T-helper 2 cell (primary cell): ENCODE measurements around the gene NBEAL2.

Experiments
- DNase-seq, 5 experiments: peaks; one replicate each; pipeline versions ENCODE4 v3.0.0 to v3.0.0-alpha.2; 2012 to 2022

Gene NBEAL2

GRCh38 chr3:47002171-47003055 lies 22.9 kb downstream of the NBEAL2 start:
- peak in 1 of 5 experiments; percentile 8 for DNase-seq

- DNase-seq: peak in 1 of 5 experiments; percentile 7
Measured at GRCh38 chr3:47003056-47003410, 23.6 kb downstream of the NBEAL2 start.

- DNase-seq: no peak
Measured at GRCh38 chr3:47003461-47004368, 24.2 kb downstream of the NBEAL2 start.

GRCh38 chr3:47004369-47005211 lies 25.1 kb downstream of the NBEAL2 start:
- no peak for DNase-seq

GRCh38 chr3:47005212-47006144 lies 26.0 kb downstream of the NBEAL2 start:
- DNase-seq: no peak

- DNase-seq: no peak
Measured at GRCh38 chr3:47006145-47006651, 26.7 kb downstream of the NBEAL2 start.

- DNase-seq: no peak
Measured at GRCh38 chr3:47007001-47007400, 27.5 kb downstream of the NBEAL2 start.

GRCh38 chr3:47007482-47008233 lies 28.2 kb downstream of the NBEAL2 start:
- no peak for DNase-seq

- no peak for DNase-seq
Measured at GRCh38 chr3:47008234-47008796, 28.8 kb downstream of the NBEAL2 start.

- DNase-seq: no peak
Measured at GRCh38 chr3:47008851-47009224, 29.4 kb downstream of the NBEAL2 start.

GRCh38 chr3:47009225-47010110 lies 30.0 kb downstream of the NBEAL2 start:
- peak in 4 of 5 experiments; percentile 59 to 70 (median 62) for DNase-seq

- DNase-seq: no peak
Measured at GRCh38 chr3:47010111-47010712, 30.7 kb downstream of the NBEAL2 start.

- DNase-seq: no peak
Measured at GRCh38 chr3:47010910-47011309, 31.4 kb downstream of the NBEAL2 start.

- DNase-seq: no peak
Measured at GRCh38 chr3:47011371-47011770, 31.9 kb downstream of the NBEAL2 start.

GRCh38 chr3:47012342-47013230 lies 33.1 kb downstream of the NBEAL2 start:
- no peak for DNase-seq

- DNase-seq: no peak
Measured at GRCh38 chr3:47013231-47013630, 33.8 kb downstream of the NBEAL2 start.

- no peak for DNase-seq
Measured at GRCh38 chr3:47014036-47014435, 34.6 kb downstream of the NBEAL2 start.

- DNase-seq: no peak
Measured at GRCh38 chr3:47015151-47015550, 35.7 kb downstream of the NBEAL2 start.
